NT2/D1 (cell line): ENCODE results near the gene SLC43A3.

ENCODE experiments used
- DNase-seq: peaks from one replicate; pipeline ENCODE4 v3.0.0-alpha.2; 2011; ENCODE audit warnings: low read depth, low spot score
- H3K27me3 ChIP-seq: 2 replicates; pipeline ENCODE4 v1.6.0; 2011; ENCODE audit warnings: mild to moderate bottlenecking; ENCODE audit not compliant: insufficient read length, insufficient read depth
- H3K36me3 ChIP-seq: 2 replicates; pipeline ENCODE4 v1.6.1; 2011; ENCODE audit warnings: mild to moderate bottlenecking, low read length, mixed read lengths; ENCODE audit not compliant: insufficient read depth, insufficient read length
- H3K4me1 ChIP-seq: 2 replicates; pipeline ENCODE4 v1.5.1; 2011; ENCODE audit not compliant: insufficient read depth, insufficient read length
- H3K4me3 ChIP-seq: 2 replicates; pipeline ENCODE4 v1.5.1; 2011; ENCODE audit warnings: low read depth; ENCODE audit not compliant: insufficient read length
- H3K9ac ChIP-seq: 2 replicates; pipeline ENCODE4 v1.6.0; 2011; ENCODE audit warnings: low read depth; ENCODE audit not compliant: insufficient read length
- H3K9me3 ChIP-seq: 2 replicates; pipeline ENCODE4 v1.5.1; 2011; ENCODE audit warnings: mild to moderate bottlenecking, low read length; ENCODE audit not compliant: insufficient read depth
- SUZ12 ChIP-seq: IDR thresholded peaks from 2 replicates; pipeline ENCODE4 v1.6.1; 2011; ENCODE audit not compliant: insufficient read length, insufficient read depth; ENCODE audit errors: extremely low read depth
- YY1 ChIP-seq: IDR thresholded peaks from 2 replicates; pipeline ENCODE4 v1.6.1; 2011; ENCODE audit not compliant: insufficient read length, insufficient read depth
- ZNF274 ChIP-seq: IDR thresholded peaks from 2 replicates; pipeline ENCODE4 v1.6.1; 2011; ENCODE audit warnings: mild to moderate bottlenecking, low read depth, low read length

The SLC43A3 gene

DNA sequence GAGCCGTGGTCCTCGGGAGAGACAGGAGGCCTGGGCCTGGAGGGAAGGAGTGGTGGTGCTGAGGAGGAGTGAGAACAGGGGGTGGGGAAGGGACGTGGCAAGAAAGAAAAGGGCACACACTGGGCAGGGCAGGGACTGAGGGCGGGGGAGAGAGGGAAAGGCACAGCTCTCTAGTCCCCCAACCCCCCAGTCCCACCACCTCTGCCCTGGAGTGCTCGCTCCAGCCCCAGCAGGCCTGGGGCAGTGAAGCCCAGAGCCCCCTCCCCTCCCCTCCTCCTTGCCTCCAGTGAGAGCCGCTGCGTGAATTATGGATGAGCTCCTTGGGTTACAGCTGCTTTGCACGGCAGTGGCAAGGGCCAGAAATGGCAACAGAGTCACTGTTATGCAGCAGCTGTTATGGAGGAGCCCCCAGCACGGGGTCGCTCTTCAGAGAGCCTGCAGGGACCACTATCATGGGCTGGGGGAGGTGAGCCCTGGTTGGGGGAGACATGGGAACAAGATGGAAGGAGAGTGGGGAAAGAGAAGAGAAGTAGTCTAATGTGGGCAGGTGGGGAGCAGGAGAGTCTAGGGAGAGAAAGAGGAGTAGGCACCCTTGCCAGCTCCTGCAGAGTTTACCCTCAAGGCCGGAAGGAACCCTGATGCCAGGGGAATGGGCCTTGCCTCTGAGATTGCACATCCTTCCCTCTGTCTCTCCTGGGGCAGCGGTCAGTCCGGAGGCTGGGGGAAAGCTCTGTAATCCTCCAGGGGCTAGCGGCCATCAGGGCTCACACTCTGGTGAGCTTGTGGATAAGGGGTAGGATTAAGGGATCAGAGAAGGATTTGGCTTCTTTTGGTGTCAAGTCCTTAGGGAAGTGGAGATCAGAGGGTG lies 37.0 kb upstream of the SLC43A3 start:
- no peaks in the 10 kb centered on the region for H3K36me3 ChIP-seq
- no peak for TF ChIP-seq YY1
- TF ChIP-seq ZNF274 = no peak
- no peak for TF ChIP-seq SUZ12
- H3K4me1 ChIP-seq = peaks cover 28% of the 10 kb centered on the region
- no peak for DNase-seq
- peaks cover 29% of the 10 kb centered on the region for H3K27me3 ChIP-seq
- peak overlapping the region; percentile 64 for H3K9ac ChIP-seq
- H3K4me3 ChIP-seq = no peak overlapping the region
- H3K9me3 ChIP-seq = no peaks in the 10 kb centered on the region

DNA sequence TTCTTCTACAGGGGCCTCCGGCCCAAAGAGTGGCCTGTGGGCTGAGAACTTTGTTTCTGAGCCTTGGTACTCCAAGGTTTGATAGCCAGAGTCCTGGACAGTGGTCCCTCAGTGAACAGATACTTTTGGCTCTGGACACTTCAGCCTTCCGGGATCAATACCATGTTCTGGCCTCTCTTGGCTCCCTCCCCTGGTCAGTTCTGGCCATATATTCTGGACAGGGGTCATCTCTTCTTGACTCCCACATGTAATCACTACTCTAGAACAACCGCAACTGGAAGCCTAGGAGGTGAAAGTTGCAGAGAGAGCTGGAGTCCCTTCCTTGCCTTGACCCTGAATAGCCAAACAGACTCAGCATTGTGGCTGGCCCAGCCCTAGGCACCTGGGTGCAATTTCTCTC lies 35.7 kb upstream of the SLC43A3 start:
- no peaks in the 10 kb centered on the region for H3K36me3 ChIP-seq
- TF ChIP-seq ZNF274 (no peak), SUZ12 (no peak), YY1 (no peak)
- no peak overlapping the region for H3K9ac ChIP-seq
- no peak overlapping the region for H3K4me3 ChIP-seq
- H3K9me3 ChIP-seq = no peaks in the 10 kb centered on the region
- H3K4me1 ChIP-seq = peaks cover 29% of the 10 kb centered on the region
- no peak for DNase-seq
- peaks cover 42% of the 10 kb centered on the region for H3K27me3 ChIP-seq

GRCh38 chr11:57461841-57462489 lies 35.0 kb upstream of the SLC43A3 start:
- H3K4me1 ChIP-seq = peaks cover 33% of the 10 kb centered on the region
- no peaks in the 10 kb centered on the region for H3K36me3 ChIP-seq
- H3K9me3 ChIP-seq = no peaks in the 10 kb centered on the region
- no peak for DNase-seq
- H3K4me3 ChIP-seq = peak overlapping the region; percentile 75
- H3K27me3 ChIP-seq = peaks cover 47% of the 10 kb centered on the region
- no peak for TF ChIP-seq ZNF274
- TF ChIP-seq SUZ12 = no peak
- TF ChIP-seq YY1 = no peak
- H3K9ac ChIP-seq = no peak overlapping the region

GRCh38 chr11:57460758-57461749 lies 34.1 kb upstream of the SLC43A3 start:
- Histone ChIP-seq H3K9ac (peak overlapping the region; percentile 78), H3K4me1 (peaks cover 35% of the 10 kb centered on the region), H3K9me3 (no peaks in the 10 kb centered on the region), H3K36me3 (no peaks in the 10 kb centered on the region), H3K27me3 (peaks cover 53% of the 10 kb centered on the region), H3K4me3 (peak overlapping the region; percentile 75)
- no peak for DNase-seq
- TF ChIP-seq SUZ12 (no peak), YY1 (no peak), ZNF274 (no peak)

DNA sequence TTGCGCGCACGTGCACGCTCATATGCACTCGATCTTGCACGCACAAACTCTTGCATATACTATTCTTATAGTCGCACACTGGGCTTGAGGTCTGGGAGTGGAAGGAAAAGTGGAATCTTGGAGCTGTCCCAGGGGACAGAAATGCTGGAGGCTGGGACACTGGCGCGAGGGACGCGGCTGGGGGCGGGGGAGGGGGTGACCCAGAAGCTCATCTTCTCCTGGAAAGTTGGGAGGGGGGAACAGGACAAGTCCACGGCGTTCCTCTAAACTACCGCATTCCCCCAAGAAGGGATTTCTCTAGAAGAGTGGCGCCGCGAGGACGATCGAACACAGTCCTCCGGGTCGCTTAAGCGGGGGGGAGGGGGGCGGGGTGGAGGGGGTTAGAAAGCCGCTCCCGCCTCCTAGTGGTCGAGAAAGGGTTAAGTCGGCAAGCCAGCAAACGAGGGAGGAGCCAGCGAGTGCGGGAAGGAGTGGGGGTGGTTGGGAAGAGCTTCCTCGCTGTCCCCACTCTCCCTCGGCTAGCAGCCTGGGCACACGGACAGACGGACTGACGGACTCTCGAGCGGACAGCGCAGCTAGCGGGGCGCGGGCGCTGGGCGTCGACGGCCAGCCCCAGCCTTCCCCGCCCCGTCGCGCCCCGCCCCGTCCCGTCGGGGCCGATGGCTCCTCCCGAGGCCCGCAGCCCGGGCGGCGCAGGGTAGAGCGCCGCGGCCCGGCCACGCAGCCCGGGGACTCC lies 33.3 kb upstream of the SLC43A3 start, which contains the start of gene RTN4RL2:
Gene RTN4RL2, plus strand, starts transcription at position 507 of the 736 bp plus-strand sequence. CDS start 338 bp downstream, outside the sequence.
- Histone ChIP-seq H3K4me1 (peaks cover 35% of the 10 kb centered on the region), H3K27me3 (peaks cover 56% of the 10 kb centered on the region), H3K9ac (peak within 1 kb of the TSS; percentile 78), H3K9me3 (no peaks in the 10 kb centered on the region), H3K36me3 (no peaks in the 10 kb centered on the region), H3K4me3 (peak within 1 kb of the TSS; percentile 75)
- no peak for TF ChIP-seq YY1
- no peak for TF ChIP-seq ZNF274
- TF ChIP-seq SUZ12 = no peak
- no peak for DNase-seq

- TF ChIP-seq ZNF274 = no peak
- TF ChIP-seq YY1 = no peak
- TF ChIP-seq SUZ12 = no peak
- H3K4me3 ChIP-seq = peak overlapping the region; percentile 75
- H3K9ac ChIP-seq = peak overlapping the region; percentile 61
- H3K36me3 ChIP-seq = no peaks in the 10 kb centered on the region
- DNase-seq = no peak
- peaks cover 56% of the 10 kb centered on the region for H3K27me3 ChIP-seq
- peaks cover 29% of the 10 kb centered on the region for H3K4me1 ChIP-seq
- no peaks in the 10 kb centered on the region for H3K9me3 ChIP-seq
Observed at GRCh38 chr11:57459164-57460021, 32.5 kb upstream of the SLC43A3 start.
